Measurements from ENCODE around the gene UNC93A.
"Not testable (repeated sequence)": the region's sequence is repeated elsewhere in the genome, so short reads cannot be mapped to it uniquely, and the experiment has no call there.

Gene UNC93A

DNA sequence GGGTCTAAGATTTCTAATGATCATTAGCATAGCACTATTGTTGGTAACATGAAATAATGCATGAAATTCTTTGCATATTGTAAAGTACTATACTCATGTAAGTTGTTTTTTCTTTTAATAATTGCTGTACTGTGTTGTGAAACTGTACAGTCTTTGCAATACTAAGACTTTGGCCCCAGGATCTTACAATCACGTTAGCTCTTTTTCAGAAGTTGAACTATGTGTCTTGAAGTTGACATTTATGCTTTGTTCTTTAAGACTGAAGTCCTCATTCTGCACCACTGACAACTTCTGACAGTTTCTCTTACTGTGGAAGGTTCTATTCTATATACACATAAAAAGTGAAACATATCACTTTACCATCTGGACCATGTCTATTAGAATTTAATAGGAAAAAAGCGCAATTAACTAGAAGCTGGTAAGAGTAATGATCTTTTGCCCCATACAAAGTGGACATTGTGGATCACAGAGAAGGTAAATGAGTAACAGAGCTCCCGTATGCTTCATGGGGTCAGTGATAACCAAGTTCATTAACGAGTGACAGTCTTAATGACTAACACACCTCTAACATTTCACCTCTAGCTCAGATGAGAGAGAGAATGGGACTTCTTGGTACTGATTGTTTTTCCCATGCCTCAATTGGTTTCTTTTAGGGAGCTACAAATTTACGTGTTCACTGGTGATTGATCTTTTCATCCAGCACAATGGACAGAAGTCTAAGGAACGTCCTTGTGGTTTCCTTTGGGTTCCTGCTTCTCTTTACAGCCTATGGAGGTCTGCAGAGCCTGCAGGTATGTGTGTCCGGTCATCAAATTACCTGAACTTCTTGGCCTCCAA, at the start of gene UNC93A:
UNC93A (plus strand) TSS at position 530 of the 837 bp plus-strand sequence; CDS start at position 705, 175 bp downstream.
- no peak within 1 kb of the TSS for H3K27ac ChIP-seq
- no peak for DNase-seq (ENCODE audit: low spot score)
- ChIA-PET POLR2A (ENCODE audit: low non-redundant PET) (no interaction called here), CTCF (interaction anchor here (1.1 kb wide), 1 partner anchor 61 kb away, joined by 3 read pairs; no protein-coding TSS in a partner anchor)
- TF ChIP-seq, protein P1, sequence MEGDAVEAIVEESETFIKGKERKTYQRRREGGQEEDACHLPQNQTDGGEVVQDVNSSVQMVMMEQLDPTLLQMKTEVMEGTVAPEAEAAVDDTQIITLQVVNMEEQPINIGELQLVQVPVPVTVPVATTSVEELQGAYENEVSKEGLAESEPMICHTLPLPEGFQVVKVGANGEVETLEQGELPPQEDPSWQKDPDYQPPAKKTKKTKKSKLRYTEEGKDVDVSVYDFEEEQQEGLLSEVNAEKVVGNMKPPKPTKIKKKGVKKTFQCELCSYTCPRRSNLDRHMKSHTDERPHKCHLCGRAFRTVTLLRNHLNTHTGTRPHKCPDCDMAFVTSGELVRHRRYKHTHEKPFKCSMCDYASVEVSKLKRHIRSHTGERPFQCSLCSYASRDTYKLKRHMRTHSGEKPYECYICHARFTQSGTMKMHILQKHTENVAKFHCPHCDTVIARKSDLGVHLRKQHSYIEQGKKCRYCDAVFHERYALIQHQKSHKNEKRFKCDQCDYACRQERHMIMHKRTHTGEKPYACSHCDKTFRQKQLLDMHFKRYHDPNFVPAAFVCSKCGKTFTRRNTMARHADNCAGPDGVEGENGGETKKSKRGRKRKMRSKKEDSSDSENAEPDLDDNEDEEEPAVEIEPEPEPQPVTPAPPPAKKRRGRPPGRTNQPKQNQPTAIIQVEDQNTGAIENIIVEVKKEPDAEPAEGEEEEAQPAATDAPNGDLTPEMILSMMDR (conservative IDR thresholded peaks at IDR 0.05; ENCODE audit: low read depth): no peak

- POLR2A ChIA-PET (ENCODE audit: low non-redundant PET); CTCF ChIA-PET; H3K27ac ChIP-seq: not testable (repeated sequence)
These were observed 49.6 kb upstream of the UNC93A start for GRCh38 chr6:167241321-167242134.

DNA sequence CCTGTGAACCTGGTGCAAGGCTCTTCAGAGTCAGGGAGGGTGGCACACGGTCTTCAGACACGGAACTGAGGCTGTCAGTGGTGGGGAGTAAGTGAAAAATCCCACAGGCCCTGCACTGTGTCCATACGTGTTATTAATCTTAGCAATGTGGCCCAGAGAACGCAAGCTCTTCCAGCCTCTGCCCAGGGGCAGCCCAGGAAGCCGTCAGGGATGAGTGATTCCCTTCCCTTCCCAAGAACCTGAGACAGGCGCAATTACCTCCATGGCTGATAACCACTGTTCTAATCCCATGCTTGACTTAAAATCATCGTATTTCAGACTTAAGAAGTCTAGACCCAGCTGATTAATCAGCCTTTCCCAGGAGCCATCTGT, 49.0 kb upstream of the UNC93A start:
- POLR2A ChIA-PET (ENCODE audit: low non-redundant PET); CTCF ChIA-PET; DNase-seq (ENCODE audit: low spot score); H3K27ac ChIP-seq: not testable (repeated sequence)

More at GRCh38 chr6:167241321-167242134, 49.6 kb upstream of the UNC93A start:
- not testable (repeated sequence) for DNase-seq (ENCODE audit: low spot score)

DNA sequence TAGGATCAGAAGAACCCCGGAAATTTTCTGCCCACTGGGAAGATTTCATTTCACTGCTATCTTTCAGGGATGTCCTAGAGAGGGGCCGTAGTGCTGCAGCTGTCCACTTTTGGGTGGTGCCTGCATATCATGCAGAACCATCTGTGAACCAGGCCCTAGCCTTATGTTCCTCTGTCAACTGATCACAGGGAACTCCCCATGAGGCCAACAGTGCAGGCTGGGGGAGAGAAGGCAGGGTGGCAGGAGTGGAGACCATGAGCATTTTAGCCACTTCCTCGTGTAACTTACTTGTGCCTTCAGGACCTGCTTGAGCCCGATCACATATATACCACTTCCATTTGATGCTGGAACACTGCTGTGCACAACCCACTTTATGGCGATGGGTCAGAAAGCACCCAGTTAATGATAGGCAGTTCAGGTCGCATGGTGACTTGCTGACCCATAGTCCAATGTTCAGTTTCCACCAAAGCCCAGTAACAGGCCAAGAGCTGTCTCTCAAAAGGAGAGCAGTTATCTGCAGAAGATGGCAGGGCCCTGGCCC, 48.5 kb upstream of the UNC93A start:
- CTCF ChIA-PET; POLR2A ChIA-PET (ENCODE audit: low non-redundant PET); H3K27ac ChIP-seq; DNase-seq (ENCODE audit: low spot score): not testable (repeated sequence)

- no peak overlapping the region for H3K27ac ChIP-seq
- POLR2A ChIA-PET (ENCODE audit: low non-redundant PET): no interaction called here
- no peak for DNase-seq (ENCODE audit: low spot score)
- CTCF ChIA-PET: no interaction called here
- TF ChIP-seq, protein P1 (conservative IDR thresholded peaks at IDR 0.05; ENCODE audit: low read depth): no peak
These were observed 46.8 kb upstream of the UNC93A start for GRCh38 chr6:167244064-167244960.

GRCh38 chr6:167244991-167245390, 46.1 kb upstream of the UNC93A start:
- ChIA-PET POLR2A (ENCODE audit: low non-redundant PET) (no interaction called here), CTCF (no interaction called here)
- no peak overlapping the region for H3K27ac ChIP-seq
- DNase-seq (ENCODE audit: low spot score): no peak
- TF ChIP-seq, protein P1 (conservative IDR thresholded peaks at IDR 0.05; ENCODE audit: low read depth): no peak

DNA sequence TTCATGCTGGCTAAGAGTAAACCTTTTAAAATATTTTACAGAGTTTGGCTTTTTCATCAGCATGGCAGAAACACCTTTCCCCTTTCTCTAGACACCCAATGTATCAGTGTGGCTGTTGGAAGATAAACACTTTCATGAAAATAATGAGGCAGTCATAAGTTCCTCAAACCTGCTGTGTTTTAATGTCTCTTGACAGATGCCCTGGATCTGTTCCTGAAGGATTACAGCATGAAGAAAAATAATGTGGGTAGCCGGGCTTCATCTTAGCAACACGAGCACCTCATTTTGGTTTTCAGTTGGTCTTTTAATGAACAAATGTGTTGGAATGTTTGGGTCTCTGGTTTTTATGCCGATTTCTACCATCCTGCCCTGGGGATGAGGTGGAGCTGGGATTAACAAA, 45.5 kb upstream of the UNC93A start:
- no peak for DNase-seq (ENCODE audit: low spot score)
- ChIA-PET CTCF (no interaction called here), POLR2A (ENCODE audit: low non-redundant PET) (no interaction called here)
- TF ChIP-seq, protein P1 (conservative IDR thresholded peaks at IDR 0.05; ENCODE audit: low read depth): no peak
- H3K27ac ChIP-seq: no peak overlapping the region

All from RWPE1 (cell line).